HFF-Myc (cell line): ENCODE results near the gene TBC1D22B.
A peak's percentile ranks its signal among the peaks of the same experiment; 100 is the strongest.

ENCODE experiments used
- DNase-seq: peaks from one replicate; pipeline ENCODE4 v3.0.0-alpha.2; 2011; ENCODE audit warnings: low read depth; ENCODE audit errors: extremely low read depth
- H3K4me3 ChIP-seq: replicated peaks from 2 replicates; pipeline ENCODE4 v1.5.1; 2011; ENCODE audit warnings: low read depth, mild to moderate bottlenecking, control low read depth, low read length
- TF ChIP-seq, protein P1 (sequence below): IDR thresholded peaks from 2 replicates; pipeline ENCODE4 v1.5.1; 2012; ENCODE audit warnings: mild to moderate bottlenecking, low read depth, low read length, control low read depth; ENCODE audit errors: missing control alignments

The TBC1D22B gene

DNA sequence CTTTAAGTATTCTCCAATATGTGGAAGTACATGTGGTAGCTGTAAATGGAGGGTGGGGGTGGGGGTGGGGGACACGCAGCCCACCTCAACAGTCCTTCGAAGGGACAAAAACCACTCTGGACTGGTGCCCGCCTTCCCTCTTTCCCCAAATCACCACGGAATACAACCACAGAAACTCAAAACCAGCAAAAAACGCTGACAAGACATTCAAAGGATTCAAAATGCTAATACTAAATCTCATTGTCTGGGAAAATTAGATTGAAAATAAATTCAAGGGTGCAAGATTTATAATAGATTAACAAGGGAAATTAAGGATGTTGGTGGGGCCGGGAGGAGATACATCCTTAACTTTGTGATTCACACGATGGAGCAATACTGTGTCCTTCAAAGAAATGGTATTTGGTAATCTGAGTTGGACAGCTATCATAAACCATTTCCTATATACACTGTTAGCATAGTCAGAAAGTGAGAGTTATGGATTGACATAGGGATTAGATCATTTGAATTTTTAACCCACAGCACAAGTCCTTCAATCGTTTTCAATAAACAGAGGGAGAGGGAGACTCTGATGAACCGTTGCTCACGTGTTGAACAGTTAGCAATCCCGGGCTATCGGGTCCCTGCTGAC, 766 bp upstream of the TBC1D22B start:
- TF ChIP-seq, protein P1, sequence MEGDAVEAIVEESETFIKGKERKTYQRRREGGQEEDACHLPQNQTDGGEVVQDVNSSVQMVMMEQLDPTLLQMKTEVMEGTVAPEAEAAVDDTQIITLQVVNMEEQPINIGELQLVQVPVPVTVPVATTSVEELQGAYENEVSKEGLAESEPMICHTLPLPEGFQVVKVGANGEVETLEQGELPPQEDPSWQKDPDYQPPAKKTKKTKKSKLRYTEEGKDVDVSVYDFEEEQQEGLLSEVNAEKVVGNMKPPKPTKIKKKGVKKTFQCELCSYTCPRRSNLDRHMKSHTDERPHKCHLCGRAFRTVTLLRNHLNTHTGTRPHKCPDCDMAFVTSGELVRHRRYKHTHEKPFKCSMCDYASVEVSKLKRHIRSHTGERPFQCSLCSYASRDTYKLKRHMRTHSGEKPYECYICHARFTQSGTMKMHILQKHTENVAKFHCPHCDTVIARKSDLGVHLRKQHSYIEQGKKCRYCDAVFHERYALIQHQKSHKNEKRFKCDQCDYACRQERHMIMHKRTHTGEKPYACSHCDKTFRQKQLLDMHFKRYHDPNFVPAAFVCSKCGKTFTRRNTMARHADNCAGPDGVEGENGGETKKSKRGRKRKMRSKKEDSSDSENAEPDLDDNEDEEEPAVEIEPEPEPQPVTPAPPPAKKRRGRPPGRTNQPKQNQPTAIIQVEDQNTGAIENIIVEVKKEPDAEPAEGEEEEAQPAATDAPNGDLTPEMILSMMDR = no peak
- peak overlapping the region; percentile 99 for H3K4me3 ChIP-seq
- DNase-seq = no peak

DNA sequence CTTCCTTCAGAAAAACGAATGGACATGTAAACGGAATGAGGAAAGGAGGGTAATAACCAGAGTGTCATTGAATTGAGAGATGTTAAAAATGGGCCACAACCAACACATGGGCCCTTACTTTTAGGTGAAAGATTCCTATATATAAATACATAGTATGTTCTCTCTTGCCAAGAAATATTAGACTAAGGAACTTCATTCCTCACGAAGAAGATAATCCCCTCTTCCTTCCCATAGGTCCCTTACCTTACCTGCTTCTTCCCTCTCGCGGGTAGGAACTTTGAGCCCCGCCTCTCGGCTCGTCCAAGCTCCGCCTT, 295 bp upstream of the TBC1D22B start:
- H3K4me3 ChIP-seq = peak overlapping the region; percentile 99
- no peak for DNase-seq

DNA sequence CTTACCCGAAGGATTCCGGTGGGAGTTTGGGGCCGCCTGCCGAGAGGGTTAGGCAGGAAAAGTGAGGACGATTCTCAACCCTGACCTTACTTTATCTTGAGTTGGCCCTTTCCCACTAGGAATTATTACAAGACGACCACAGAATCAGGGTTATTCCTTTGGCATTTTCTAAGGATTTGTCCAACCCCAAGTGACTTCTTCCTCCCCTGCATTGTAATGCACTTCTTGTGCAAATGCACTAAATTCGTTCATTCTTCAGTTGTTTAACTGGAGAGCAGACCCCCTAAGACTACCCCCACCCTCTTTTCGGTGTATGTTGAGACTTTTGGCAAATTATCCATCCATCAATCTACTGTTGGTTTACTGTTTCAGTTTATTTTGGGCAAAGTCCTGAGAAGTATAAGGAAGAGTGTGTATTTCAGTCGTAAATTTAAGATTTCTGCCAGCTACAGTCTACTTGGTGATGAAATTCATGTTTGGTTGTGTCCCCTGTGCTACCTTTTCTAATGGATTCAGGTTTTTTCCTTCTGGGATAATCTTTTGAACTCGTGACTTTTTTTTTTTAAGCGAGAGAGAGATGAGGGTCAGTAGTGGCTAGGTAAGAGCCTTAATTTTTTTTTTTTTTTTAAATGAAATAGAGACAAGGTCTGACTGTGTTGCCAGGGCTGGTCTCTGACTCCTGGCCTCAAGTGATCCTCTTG, 983 bp downstream of the TBC1D22B start:
- no peak for DNase-seq
- TF ChIP-seq, protein P1 = no peak
- H3K4me3 ChIP-seq = peak overlapping the region; percentile 99

More for the DNA sequence above, 295 bp upstream of the TBC1D22B start:
- TF ChIP-seq, protein P1 = no peak

DNA sequence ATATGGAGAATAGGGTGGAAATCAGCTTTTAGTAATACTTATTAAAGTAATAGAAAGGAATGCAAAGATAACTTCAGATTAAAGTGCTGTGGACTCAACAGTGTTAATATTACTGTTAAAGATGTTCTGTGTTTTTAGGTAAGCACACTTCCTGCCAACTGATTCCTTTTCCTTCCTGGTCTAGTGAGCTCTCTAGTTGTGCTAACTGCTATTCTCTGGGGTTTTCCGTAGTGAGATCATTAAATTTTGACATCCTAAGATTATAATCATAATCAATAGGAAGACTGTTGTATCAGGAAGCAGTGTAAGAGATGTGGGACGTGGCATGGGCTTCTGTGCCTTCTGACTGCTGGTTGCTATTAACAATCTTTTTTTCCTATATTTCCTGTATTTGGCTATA, 1.6 kb downstream of the TBC1D22B start:
- DNase-seq = no peak
- TF ChIP-seq, protein P1 = no peak
- H3K4me3 ChIP-seq = peak overlapping the region; percentile 99

DNA sequence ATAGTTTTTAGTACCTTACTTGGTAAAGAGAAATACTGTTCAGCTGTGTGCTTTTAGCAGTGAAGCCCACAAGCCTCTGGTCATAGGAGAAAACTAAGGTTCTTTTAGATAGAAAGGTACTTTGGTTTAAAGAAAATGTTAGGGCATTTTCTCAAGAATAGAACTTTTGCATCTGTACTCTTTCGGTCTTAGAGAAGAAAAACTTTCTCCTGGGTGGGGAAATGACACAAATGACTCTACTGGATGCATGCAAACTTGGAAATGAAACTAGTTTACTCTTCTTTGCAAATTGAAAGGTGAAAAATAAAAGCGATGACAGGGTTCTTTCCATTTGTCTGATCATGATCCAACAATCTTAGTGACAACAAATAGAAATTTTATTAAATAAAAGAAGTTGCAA, 2.5 kb downstream of the TBC1D22B start:
- TF ChIP-seq, protein P1 = no peak
- DNase-seq = no peak
- H3K4me3 ChIP-seq = no peak overlapping the region

DNA sequence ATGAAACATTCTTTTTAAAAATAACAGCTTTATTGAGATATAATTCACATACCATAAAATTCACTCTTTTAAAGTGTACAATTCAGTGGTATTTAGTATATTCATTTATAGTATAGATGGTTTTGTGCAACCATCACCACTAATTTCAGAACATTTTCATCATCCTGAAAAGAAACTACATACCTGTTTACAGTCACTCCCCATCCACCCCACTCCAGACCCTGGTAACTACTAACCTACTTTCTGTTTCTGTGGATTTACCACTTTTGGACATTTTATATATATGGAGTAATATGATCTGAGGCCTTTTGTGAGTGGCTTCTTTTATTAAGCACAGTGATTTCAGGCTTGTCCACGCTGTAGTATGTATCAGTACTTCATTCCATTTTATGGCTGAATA, 2.9 kb downstream of the TBC1D22B start:
- H3K4me3 ChIP-seq = no peak overlapping the region
- TF ChIP-seq, protein P1 = no peak
- no peak for DNase-seq
